Neural cell (in vitro differentiated cells): ENCODE measurements around the gene NFATC3. TPM values are rescaled to one million over a fixed set of nuclear protein-coding genes. Genes with fewer than 3 reads are reported as not detected.

Experiments
- H2AFZ ChIP-seq: fragments of 200-600, 300-800 bp; sonication (generic), shearing (Covaris generic); 2 replicates; pipeline ENCODE4 v1.6.0; 2014; ENCODE audit warnings: low read depth, mild to moderate bottlenecking, antibody characterized with exemption, low read length, moderate library complexity
- H3F3A ChIP-seq: fragments of 200-600 bp; shearing (Covaris generic); 2 replicates; pipeline ENCODE4 v1.6.1; 2016; ENCODE audit warnings: mild to moderate bottlenecking, moderate library complexity, mixed read lengths, antibody characterized with exemption, low read length; ENCODE audit not compliant: insufficient read depth, poor library complexity, severe bottlenecking
- H3K27ac ChIP-seq: fragments of 200-600, 300-800 bp; sonication (generic), shearing (Covaris generic); 2 replicates; pipeline ENCODE4 v1.5.1; 2014; ENCODE audit warnings: mild to moderate bottlenecking, low read length, moderate library complexity
- H3K27me3 ChIP-seq: fragments of 300-800, 200-600 bp; sonication (generic), shearing (Covaris generic); 2 replicates; pipeline ENCODE4 v1.6.0; 2014; ENCODE audit warnings: mild to moderate bottlenecking, low read depth, low read length, moderate library complexity; ENCODE audit not compliant: insufficient read depth
- H3K36me3 ChIP-seq: fragments of 300-800, 200-600 bp; sonication (generic), shearing (Covaris generic); 2 replicates; pipeline ENCODE4 v1.5.1; 2014; ENCODE audit warnings: mild to moderate bottlenecking, antibody characterized with exemption, low read length, moderate library complexity; ENCODE audit not compliant: insufficient read depth
- H3K4me2 ChIP-seq: fragments of 300-800, 200-600 bp; sonication (generic), shearing (Covaris generic); 2 replicates; pipeline ENCODE4 v1.6.0; 2014; ENCODE audit warnings: mild to moderate bottlenecking, low read length
- H3K4me3 ChIP-seq: fragments of 300-800, 200-600 bp; sonication (generic), shearing (Covaris generic); 2 replicates; pipeline ENCODE4 v1.5.1; 2014; ENCODE audit warnings: mild to moderate bottlenecking, low read length, moderate library complexity
- H3K79me2 ChIP-seq: fragments of 200-600 bp; shearing (Covaris generic); replicated peaks from 2 replicates; pipeline ENCODE4 v1.6.0; 2014; ENCODE audit warnings: mild to moderate bottlenecking, low read length, moderate library complexity; ENCODE audit not compliant: insufficient read depth
- H3K9ac ChIP-seq: fragments of 300-800, 200-600 bp; sonication (generic), shearing (Covaris generic); 2 replicates; pipeline ENCODE4 v1.6.1; 2016; ENCODE audit warnings: mild to moderate bottlenecking, low read length, mixed read lengths
- H3K9me2 ChIP-seq: fragments of 200-600 bp; shearing (Covaris generic); 2 replicates; pipeline ENCODE4 v1.6.1; 2016; ENCODE audit warnings: mild to moderate bottlenecking, low read length, mixed read lengths; ENCODE audit not compliant: insufficient read depth
- H3K9me3 ChIP-seq: fragments of 200-600, 300-800 bp; sonication (generic), shearing (Covaris generic); 2 replicates; pipeline ENCODE4 v1.6.1; 2016; ENCODE audit warnings: mild to moderate bottlenecking, mixed run types, low read length, moderate library complexity, mixed read lengths
- H4K20me1 ChIP-seq: fragments of 200-600 bp; shearing (Covaris generic); 2 replicates; pipeline ENCODE4 v1.6.1; 2016; ENCODE audit warnings: mild to moderate bottlenecking, mixed run types; ENCODE audit not compliant: insufficient read depth
- CTCF ChIP-seq: fragments of 450-650 bp; IDR thresholded peaks from 2 replicates; pipeline ENCODE4 v1.5.1; 2014; ENCODE audit warnings: antibody characterized with exemption, mild to moderate bottlenecking, moderate library complexity; ENCODE audit not compliant: poor library complexity, severe bottlenecking
- EP300 ChIP-seq: fragments of 450-650 bp; conservative IDR thresholded peaks from 2 replicates; pipeline ENCODE4 v1.6.1; 2014; ENCODE audit warnings: antibody characterized with exemption, mild to moderate bottlenecking, moderate library complexity; ENCODE audit not compliant: poor library complexity, severe bottlenecking
- EZH2 ChIP-seq: fragments of 200-600, 300-800 bp; shearing (Covaris generic), sonication (generic); IDR thresholded peaks from 2 replicates; pipeline ENCODE4 v1.6.1; 2014; ENCODE audit warnings: antibody characterized with exemption, low read length, borderline replicate concordance, mild to moderate bottlenecking; ENCODE audit not compliant: insufficient read depth, poor library complexity, severe bottlenecking
- MXI1 ChIP-seq: fragments of 450-650 bp; conservative IDR thresholded peaks from 2 replicates; pipeline ENCODE4 v1.6.1; 2014; ENCODE audit warnings: antibody characterized with exemption, mild to moderate bottlenecking; ENCODE audit not compliant: poor library complexity, severe bottlenecking
- POLR2AphosphoS5 ChIP-seq: IDR thresholded peaks from 2 replicates; pipeline ENCODE4 v1.6.1; 2012
- RAD21 ChIP-seq: fragments of 450-650 bp; conservative IDR thresholded peaks from 2 replicates; pipeline ENCODE4 v1.6.1; 2014; ENCODE audit warnings: antibody characterized with exemption, mild to moderate bottlenecking, moderate library complexity
- SMC3 ChIP-seq: fragments of 450-650 bp; conservative IDR thresholded peaks from 2 replicates; pipeline ENCODE4 v1.6.1; 2014; ENCODE audit warnings: antibody characterized with exemption, mild to moderate bottlenecking, moderate library complexity; ENCODE audit not compliant: poor library complexity
- TAF1 ChIP-seq: IDR thresholded peaks from 2 replicates; pipeline ENCODE4 v1.6.1; 2012; ENCODE audit warnings: low read depth
- polyA plus RNA-seq: library from polyadenylated mRNA; depleted of rRNA; stranded (reverse); fragments of >200 nt; gene quantifications from 2 replicates; pipeline ENCODE4 v1.2.3, GENCODE V29; 2014
- TF ChIP-seq, protein P1 (sequence below): IDR thresholded peaks from 2 replicates; pipeline ENCODE4 v1.6.1; 2012; ENCODE audit warnings: borderline replicate concordance

NFATC3 gene
- polyA plus RNA-seq, 1 donor from 2014 or later, result 6.2 TPM

GRCh38 chr16:68190736-68191510, 105.8 kb downstream of the NFATC3 start:
- no peak overlapping the region for H2AFZ ChIP-seq
- H3K4me3 ChIP-seq, result no peak overlapping the region
- no peaks in the 10 kb centered on the region for H3K79me2 ChIP-seq
- H3K27ac ChIP-seq, result no peak overlapping the region
- no peaks in the 10 kb centered on the region for H3F3A ChIP-seq
- no peaks in the 10 kb centered on the region for H3K9me3 ChIP-seq
- H4K20me1 ChIP-seq, result no peaks in the 10 kb centered on the region
- TF ChIP-seq, protein P1, sequence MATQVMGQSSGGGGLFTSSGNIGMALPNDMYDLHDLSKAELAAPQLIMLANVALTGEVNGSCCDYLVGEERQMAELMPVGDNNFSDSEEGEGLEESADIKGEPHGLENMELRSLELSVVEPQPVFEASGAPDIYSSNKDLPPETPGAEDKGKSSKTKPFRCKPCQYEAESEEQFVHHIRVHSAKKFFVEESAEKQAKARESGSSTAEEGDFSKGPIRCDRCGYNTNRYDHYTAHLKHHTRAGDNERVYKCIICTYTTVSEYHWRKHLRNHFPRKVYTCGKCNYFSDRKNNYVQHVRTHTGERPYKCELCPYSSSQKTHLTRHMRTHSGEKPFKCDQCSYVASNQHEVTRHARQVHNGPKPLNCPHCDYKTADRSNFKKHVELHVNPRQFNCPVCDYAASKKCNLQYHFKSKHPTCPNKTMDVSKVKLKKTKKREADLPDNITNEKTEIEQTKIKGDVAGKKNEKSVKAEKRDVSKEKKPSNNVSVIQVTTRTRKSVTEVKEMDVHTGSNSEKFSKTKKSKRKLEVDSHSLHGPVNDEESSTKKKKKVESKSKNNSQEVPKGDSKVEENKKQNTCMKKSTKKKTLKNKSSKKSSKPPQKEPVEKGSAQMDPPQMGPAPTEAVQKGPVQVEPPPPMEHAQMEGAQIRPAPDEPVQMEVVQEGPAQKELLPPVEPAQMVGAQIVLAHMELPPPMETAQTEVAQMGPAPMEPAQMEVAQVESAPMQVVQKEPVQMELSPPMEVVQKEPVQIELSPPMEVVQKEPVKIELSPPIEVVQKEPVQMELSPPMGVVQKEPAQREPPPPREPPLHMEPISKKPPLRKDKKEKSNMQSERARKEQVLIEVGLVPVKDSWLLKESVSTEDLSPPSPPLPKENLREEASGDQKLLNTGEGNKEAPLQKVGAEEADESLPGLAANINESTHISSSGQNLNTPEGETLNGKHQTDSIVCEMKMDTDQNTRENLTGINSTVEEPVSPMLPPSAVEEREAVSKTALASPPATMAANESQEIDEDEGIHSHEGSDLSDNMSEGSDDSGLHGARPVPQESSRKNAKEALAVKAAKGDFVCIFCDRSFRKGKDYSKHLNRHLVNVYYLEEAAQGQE, result no peak
- TF ChIP-seq EP300, result no peak
- no peak for TF ChIP-seq SMC3
- no peak for TF ChIP-seq POLR2AphosphoS5
- TF ChIP-seq RAD21, result no peak
- TF ChIP-seq MXI1, result no peak
- TF ChIP-seq EZH2, result no peak
- TF ChIP-seq CTCF, result no peak
- no peak for TF ChIP-seq TAF1
- H3K36me3 ChIP-seq, result no peaks in the 10 kb centered on the region
- no peak overlapping the region for H3K9ac ChIP-seq
- no peak overlapping the region for H3K4me2 ChIP-seq
- no peaks in the 10 kb centered on the region for H3K27me3 ChIP-seq
- no peaks in the 10 kb centered on the region for H3K9me2 ChIP-seq

DNA sequence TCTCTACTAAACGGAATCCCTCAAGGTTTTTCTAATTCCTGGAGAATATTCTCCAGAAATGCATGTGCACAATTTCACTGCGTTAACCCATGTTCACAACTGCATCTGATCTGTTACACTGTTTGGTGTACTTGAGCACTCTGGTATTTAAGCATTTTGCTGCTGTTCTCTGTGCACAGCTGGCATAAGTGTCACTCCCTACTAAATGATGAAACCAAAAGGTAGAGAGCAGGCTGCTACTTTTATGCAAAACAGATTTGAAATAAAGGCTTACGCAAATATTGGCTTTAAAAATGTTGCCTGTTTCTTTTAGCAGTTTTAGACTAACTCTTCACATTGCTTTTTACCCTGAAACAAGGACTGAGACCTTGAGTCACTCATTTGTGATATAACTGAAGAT, 109.1 kb downstream of the NFATC3 start:
- Histone ChIP-seq H3K27ac (no peak overlapping the region), H3K4me3 (no peak overlapping the region), H3K27me3 (no peaks in the 10 kb centered on the region), H3K9me2 (no peaks in the 10 kb centered on the region), H3K9ac (no peak overlapping the region), H2AFZ (no peak overlapping the region), H3K36me3 (no peaks in the 10 kb centered on the region), H3F3A (no peaks in the 10 kb centered on the region), H3K79me2 (no peaks in the 10 kb centered on the region), H3K9me3 (no peaks in the 10 kb centered on the region), H4K20me1 (no peaks in the 10 kb centered on the region), H3K4me2 (no peak overlapping the region)
- TF ChIP-seq EP300 (no peak), POLR2AphosphoS5 (no peak), SMC3 (no peak), EZH2 (no peak), MXI1 (no peak), CTCF (no peak)
- TF ChIP-seq, protein P1, result no peak
